RWPE1 (cell line): ENCODE measurements around the gene PNO1.
"Not testable (repeated sequence)": the region's sequence is repeated elsewhere in the genome, so short reads cannot be mapped to it uniquely, and the experiment has no call there.

Source experiments
- CTCF ChIA-PET: fragments of 350-600 bp; sonication (Branson Sonifier 250); formaldehyde crosslinking; extraction: SDS; loops from one replicate; lab custom pipeline; 2021; lab: Yijun Ruan, JAX
- POLR2A ChIA-PET: fragments of 400-600 bp; formaldehyde crosslinking; extraction: SDS; loops from one replicate; lab custom pipeline; 2020; ENCODE audit warnings: antibody characterized with exemption; ENCODE audit not compliant: low non-redundant PET; lab: Yijun Ruan, JAX
- DNase-seq: peaks from one replicate; pipeline ENCODE4 v3.0.0; 2012; ENCODE audit warnings: low spot score
- H3K27ac ChIP-seq: fragments of 450-650 bp; 2 replicates; pipeline ENCODE4 v1.5.1; 2017
- TF ChIP-seq, protein P1 (sequence below): fragments of 450-650 bp; conservative IDR thresholded peaks from 2 replicates; pipeline ENCODE4 v1.5.1; 2017; ENCODE audit warnings: low read depth, mild to moderate bottlenecking

The PNO1 gene

GRCh38 chr2:68171146-68171545, 13.5 kb downstream of the PNO1 start:
- CTCF ChIA-PET = no interaction called here
- POLR2A ChIA-PET = no interaction called here

GRCh38 chr2:68171684-68172083, 14.0 kb downstream of the PNO1 start:
- CTCF ChIA-PET = interaction anchor here (1.0 kb wide), 1 partner anchor 78 kb away, joined by 3 read pairs; no protein-coding TSS in a partner anchor

More at GRCh38 chr2:68171146-68171545, 13.5 kb downstream of the PNO1 start:
- no peak for DNase-seq
- TF ChIP-seq, protein P1, sequence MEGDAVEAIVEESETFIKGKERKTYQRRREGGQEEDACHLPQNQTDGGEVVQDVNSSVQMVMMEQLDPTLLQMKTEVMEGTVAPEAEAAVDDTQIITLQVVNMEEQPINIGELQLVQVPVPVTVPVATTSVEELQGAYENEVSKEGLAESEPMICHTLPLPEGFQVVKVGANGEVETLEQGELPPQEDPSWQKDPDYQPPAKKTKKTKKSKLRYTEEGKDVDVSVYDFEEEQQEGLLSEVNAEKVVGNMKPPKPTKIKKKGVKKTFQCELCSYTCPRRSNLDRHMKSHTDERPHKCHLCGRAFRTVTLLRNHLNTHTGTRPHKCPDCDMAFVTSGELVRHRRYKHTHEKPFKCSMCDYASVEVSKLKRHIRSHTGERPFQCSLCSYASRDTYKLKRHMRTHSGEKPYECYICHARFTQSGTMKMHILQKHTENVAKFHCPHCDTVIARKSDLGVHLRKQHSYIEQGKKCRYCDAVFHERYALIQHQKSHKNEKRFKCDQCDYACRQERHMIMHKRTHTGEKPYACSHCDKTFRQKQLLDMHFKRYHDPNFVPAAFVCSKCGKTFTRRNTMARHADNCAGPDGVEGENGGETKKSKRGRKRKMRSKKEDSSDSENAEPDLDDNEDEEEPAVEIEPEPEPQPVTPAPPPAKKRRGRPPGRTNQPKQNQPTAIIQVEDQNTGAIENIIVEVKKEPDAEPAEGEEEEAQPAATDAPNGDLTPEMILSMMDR = no peak
- no peak overlapping the region for H3K27ac ChIP-seq

DNA sequence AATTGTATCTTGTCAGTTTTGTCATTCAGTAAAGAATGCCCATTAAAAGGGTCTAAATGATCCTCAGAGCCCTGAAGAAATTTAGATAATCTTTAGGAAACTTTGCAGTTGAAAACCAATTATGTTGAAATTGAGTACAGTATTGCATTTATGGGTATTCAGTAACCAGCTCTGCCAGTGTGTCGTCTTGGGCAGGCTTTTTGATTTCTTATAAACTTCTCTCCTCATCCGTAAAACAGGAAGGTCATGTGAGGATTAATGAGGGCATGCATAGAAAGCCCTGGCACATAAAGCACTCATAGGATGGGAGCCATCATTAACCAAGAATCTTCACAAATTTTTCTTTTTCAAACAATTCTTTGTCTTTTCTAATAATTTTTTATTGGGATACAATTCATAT, 14.8 kb downstream of the PNO1 start:
- POLR2A ChIA-PET = no interaction called here
- no peak overlapping the region for H3K27ac ChIP-seq
- DNase-seq = no peak
- TF ChIP-seq, protein P1 = no peak
- CTCF ChIA-PET = interaction anchor here (1.0 kb wide), 1 partner anchor 78 kb away, joined by 3 read pairs; no protein-coding TSS in a partner anchor

More at GRCh38 chr2:68171684-68172083, 14.0 kb downstream of the PNO1 start:
- TF ChIP-seq, protein P1 = no peak
- no peak overlapping the region for H3K27ac ChIP-seq
- POLR2A ChIA-PET = no interaction called here
- DNase-seq = no peak

GRCh38 chr2:68172990-68173700, 15.5 kb downstream of the PNO1 start:
- TF ChIP-seq, protein P1 = no peak
- CTCF ChIA-PET = no interaction called here
- peak overlapping the region; percentile 71 for H3K27ac ChIP-seq
- DNase-seq = peak; percentile 47
- POLR2A ChIA-PET = no interaction called here

DNA sequence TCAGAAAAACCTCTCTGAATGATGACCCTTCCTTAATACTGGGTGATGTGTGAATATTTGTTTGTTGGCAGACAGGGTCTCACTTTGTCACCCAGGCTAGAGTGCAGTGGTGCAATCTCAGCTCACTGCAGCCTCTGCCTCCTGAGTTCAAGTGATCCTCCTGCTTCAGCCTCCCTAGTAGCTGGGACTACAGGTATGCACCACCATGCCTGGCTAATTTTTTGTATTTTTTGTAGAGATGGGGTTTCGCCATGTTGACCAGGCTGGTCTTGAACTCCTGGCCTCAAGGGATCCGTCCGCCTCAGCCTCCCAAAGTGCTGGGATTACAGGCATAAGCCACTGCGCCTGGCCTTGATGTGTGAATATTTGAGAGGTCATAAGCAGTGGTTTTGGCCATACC, 17.5 kb downstream of the PNO1 start:
- CTCF ChIA-PET = interaction anchor here (0.7 to 0.9 kb wide), 2 partner anchors 76 to 108 kb away, joined by 3 read pairs; no protein-coding TSS in a partner anchor
- POLR2A ChIA-PET, DNase-seq, H3K27ac ChIP-seq: not testable (repeated sequence)

GRCh38 chr2:68176657-68177056, 19.0 kb downstream of the PNO1 start:
- TF ChIP-seq, protein P1 = no peak
- ChIA-PET POLR2A (no interaction called here), CTCF (no interaction called here)
- DNase-seq = no peak
- no peak overlapping the region for H3K27ac ChIP-seq

- ChIA-PET POLR2A (no interaction called here), CTCF (interaction anchor here (0.6 to 1.4 kb wide), 2 partner anchors 11 to 18 kb away, joined by 3 to 7 read pairs; no protein-coding TSS in a partner anchor)
- TF ChIP-seq, protein P1 = no peak
- no peak for DNase-seq
- no peak overlapping the region for H3K27ac ChIP-seq
Measured at GRCh38 chr2:68177541-68177940, 19.9 kb downstream of the PNO1 start.
